ENCODE data around the gene TSC22D2. TPM values are rescaled to one million over a fixed set of nuclear protein-coding genes. Genes with fewer than 3 reads are reported as not detected.
A peak's percentile ranks its signal among the peaks of the same experiment; 100 is the strongest.

TSC22D2 gene
- polyA plus RNA-seq, 3 donors, result 5.1 to 12.9 (median 5.7) TPM

DNA sequence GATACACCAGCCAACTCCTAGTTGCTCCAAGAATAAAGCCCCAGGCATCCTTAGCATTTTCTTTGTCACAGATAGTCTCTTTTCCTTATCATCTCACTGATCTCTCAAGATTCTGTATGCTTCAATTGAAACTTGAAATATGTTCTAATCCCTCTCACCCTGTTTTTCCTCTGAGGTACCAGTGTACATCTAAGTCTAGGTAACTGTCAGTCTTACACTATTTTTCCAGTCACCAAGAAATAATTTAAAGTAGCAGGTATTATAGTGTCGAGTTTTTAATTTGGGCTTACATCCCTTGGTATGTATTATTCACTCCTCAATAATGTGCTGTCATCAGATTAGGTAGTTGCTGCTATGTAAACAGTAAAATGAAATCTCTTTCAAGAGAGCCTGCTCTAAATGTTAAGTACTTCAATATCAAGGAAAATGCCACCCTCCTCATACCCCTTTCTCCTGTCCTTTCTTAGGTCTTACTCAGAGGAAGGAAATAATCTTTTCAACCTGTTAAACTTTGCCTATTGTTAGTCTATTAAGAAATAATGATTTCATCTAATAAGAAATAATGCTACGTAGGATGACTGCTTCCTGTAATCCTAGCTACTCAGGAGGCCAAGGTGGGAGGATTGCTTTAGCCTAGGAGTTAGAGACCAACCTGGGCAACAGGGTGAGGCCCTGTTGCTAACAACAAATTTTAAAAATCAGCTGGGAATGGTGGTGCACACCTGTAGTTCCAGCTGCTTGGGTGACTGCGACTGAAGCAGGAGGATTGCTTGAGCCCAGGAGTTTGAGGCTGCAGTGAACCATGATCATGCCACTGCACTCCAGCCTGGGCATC, 39.8 kb downstream of the TSC22D2 start:
- no peak overlapping the region for H3K9ac ChIP-seq (ENCODE audit: insufficient read depth, low read length, poor library complexity, severe bottlenecking)
- H3K9me3 Mint-ChIP-seq, result peaks cover 0 to 2% (median 0%) of the 10 kb centered on the region in 7 donors
- no peak for DNase-seq
- peaks cover 11 to 23% of the 10 kb centered on the region in 2 donors for H3K36me3 Mint-ChIP-seq
- no CpG with 5 or more reads among the region's 3 CpGs for WGBS (ENCODE audit: insufficient coverage)
- H3K4me3 ChIP-seq (replicated peaks in 1 of 3; ENCODE audit: low read depth in 2 of 3, low read length in 3 of 3), result no peak overlapping the region
- H3K36me3 ChIP-seq (replicated peaks in 1 of 2; ENCODE audit: control insufficient read depth in 1 of 2, insufficient read depth in 2 of 2, low read length in 2 of 2), result peaks cover under 1 to 17% of the 10 kb centered on the region in 2 donors
- H3K4me2 ChIP-seq (replicated peaks; ENCODE audit: extremely low read depth, low read length, poor library complexity, severe bottlenecking), result no peak overlapping the region
- H3K79me2 ChIP-seq (ENCODE audit: insufficient read depth, low read length), result peaks cover 60% of the 10 kb centered on the region
- no peak overlapping the region for H2AFZ ChIP-seq (ENCODE audit: insufficient read depth, low read depth, low read length, poor library complexity, severe bottlenecking)
- no peaks in the 10 kb centered on the region for H3K27me3 ChIP-seq (ENCODE audit: control insufficient read depth in 2 of 2, insufficient read depth in 2 of 2, low read length in 2 of 2)
- H4K20me1 ChIP-seq (ENCODE audit: insufficient read depth, low read length), result peaks cover 71% of the 10 kb centered on the region
- H3K4me1 ChIP-seq (ENCODE audit: control insufficient read depth in 1 of 2, insufficient read depth in 2 of 2, low read length in 2 of 2), result peaks cover 14 to 22% of the 10 kb centered on the region in 2 donors
- peak overlapping the region in 3 of 7 donors; percentile 30 to 57 (median 40) for H3K27ac Mint-ChIP-seq
- H3K4me1 Mint-ChIP-seq, result peaks cover 28% of the 10 kb centered on the region
- H3K27me3 Mint-ChIP-seq (ENCODE audit: low read depth in 3 of 3), result no peaks in the 10 kb centered on the region
- no peaks in the 10 kb centered on the region for H3K9me3 ChIP-seq (replicated peaks in 1 of 2; ENCODE audit: control insufficient read depth in 1 of 2, insufficient read depth in 1 of 2, low read length in 2 of 2)
- no peak overlapping the region for H3K27ac ChIP-seq (ENCODE audit: low read depth in 1 of 2, low read length in 2 of 2)
- intact Hi-C loops (cut with micrococcal nuclease), result no loop called here
- no peak overlapping the region for H3K4me3 Mint-ChIP-seq
- TF ChIP-seq, protein P1, sequence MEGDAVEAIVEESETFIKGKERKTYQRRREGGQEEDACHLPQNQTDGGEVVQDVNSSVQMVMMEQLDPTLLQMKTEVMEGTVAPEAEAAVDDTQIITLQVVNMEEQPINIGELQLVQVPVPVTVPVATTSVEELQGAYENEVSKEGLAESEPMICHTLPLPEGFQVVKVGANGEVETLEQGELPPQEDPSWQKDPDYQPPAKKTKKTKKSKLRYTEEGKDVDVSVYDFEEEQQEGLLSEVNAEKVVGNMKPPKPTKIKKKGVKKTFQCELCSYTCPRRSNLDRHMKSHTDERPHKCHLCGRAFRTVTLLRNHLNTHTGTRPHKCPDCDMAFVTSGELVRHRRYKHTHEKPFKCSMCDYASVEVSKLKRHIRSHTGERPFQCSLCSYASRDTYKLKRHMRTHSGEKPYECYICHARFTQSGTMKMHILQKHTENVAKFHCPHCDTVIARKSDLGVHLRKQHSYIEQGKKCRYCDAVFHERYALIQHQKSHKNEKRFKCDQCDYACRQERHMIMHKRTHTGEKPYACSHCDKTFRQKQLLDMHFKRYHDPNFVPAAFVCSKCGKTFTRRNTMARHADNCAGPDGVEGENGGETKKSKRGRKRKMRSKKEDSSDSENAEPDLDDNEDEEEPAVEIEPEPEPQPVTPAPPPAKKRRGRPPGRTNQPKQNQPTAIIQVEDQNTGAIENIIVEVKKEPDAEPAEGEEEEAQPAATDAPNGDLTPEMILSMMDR (IDR thresholded peaks at IDR 0.05), result no peak

DNA sequence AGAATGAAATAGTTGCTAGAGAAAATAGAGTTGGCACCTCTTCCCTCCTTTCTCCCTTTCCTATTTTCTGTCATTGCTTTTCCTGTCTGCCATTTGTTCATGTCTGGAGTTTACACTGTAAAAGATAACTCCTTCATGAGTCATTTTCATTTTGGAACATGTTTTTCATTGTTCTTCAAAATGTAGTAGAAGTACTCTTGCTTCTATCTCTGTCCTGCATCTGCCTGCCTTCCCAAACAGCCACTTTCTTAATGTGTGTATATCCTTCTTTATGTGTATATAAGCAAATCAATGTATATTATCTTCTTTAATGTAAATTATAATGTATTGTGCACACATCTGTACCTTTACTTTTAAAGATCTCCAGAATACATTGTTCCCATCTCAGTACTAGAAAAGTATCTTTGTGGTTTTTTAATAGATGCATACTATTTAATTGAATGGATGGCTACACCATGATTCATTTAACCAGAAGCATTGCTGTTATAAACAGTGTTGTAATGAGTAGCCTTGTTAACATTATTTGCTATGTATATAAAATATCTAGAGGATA, 41.1 kb downstream of the TSC22D2 start:
- H3K79me2 ChIP-seq (ENCODE audit: insufficient read depth, low read length), result peaks cover 69% of the 10 kb centered on the region

More for the DNA sequence above, 41.1 kb downstream of the TSC22D2 start:
- H3K4me1 ChIP-seq (ENCODE audit: control insufficient read depth in 1 of 2, insufficient read depth in 2 of 2, low read length in 2 of 2), result peaks cover 14 to 22% of the 10 kb centered on the region in 2 donors
- H3K9me3 ChIP-seq (replicated peaks in 1 of 2; ENCODE audit: control insufficient read depth in 1 of 2, insufficient read depth in 1 of 2, low read length in 2 of 2), result no peaks in the 10 kb centered on the region
- no peaks in the 10 kb centered on the region for H3K27me3 ChIP-seq (ENCODE audit: control insufficient read depth in 2 of 2, insufficient read depth in 2 of 2, low read length in 2 of 2)
- TF ChIP-seq, protein P1 (IDR thresholded peaks at IDR 0.05), result no peak
- no peak overlapping the region for H2AFZ ChIP-seq (ENCODE audit: insufficient read depth, low read depth, low read length, poor library complexity, severe bottlenecking)
- no peak overlapping the region for H3K9ac ChIP-seq (ENCODE audit: insufficient read depth, low read length, poor library complexity, severe bottlenecking)
- DNase-seq, result no peak
- intact Hi-C loops (cut with micrococcal nuclease), result no loop called here
- Mint-ChIP-seq H3K9me3 (peaks cover 0 to 2% (median 0%) of the 10 kb centered on the region in 7 donors), H3K27me3 (ENCODE audit: low read depth in 3 of 3) (no peaks in the 10 kb centered on the region), H3K4me1 (peaks cover 28% of the 10 kb centered on the region), H3K4me3 (no peak overlapping the region), H3K27ac (peak overlapping the region in 1 of 7 donors; percentile 42), H3K36me3 (peaks cover 8 to 16% of the 10 kb centered on the region in 2 donors)
- H4K20me1 ChIP-seq (ENCODE audit: insufficient read depth, low read length), result peaks cover 71% of the 10 kb centered on the region
- H3K4me2 ChIP-seq (replicated peaks; ENCODE audit: extremely low read depth, low read length, poor library complexity, severe bottlenecking), result no peak overlapping the region
- H3K27ac ChIP-seq (ENCODE audit: low read depth in 1 of 2, low read length in 2 of 2), result peak overlapping the region in 1 of 2 donors; percentile 27
- H3K36me3 ChIP-seq (replicated peaks in 1 of 2; ENCODE audit: control insufficient read depth in 1 of 2, insufficient read depth in 2 of 2, low read length in 2 of 2), result peaks cover 0 to 6% of the 10 kb centered on the region in 2 donors
- no peak overlapping the region for H3K4me3 ChIP-seq (replicated peaks in 1 of 3; ENCODE audit: low read depth in 2 of 3, low read length in 3 of 3)
